ENCODE data around the gene ATP6V0B.

ATP6V0B gene

DNA sequence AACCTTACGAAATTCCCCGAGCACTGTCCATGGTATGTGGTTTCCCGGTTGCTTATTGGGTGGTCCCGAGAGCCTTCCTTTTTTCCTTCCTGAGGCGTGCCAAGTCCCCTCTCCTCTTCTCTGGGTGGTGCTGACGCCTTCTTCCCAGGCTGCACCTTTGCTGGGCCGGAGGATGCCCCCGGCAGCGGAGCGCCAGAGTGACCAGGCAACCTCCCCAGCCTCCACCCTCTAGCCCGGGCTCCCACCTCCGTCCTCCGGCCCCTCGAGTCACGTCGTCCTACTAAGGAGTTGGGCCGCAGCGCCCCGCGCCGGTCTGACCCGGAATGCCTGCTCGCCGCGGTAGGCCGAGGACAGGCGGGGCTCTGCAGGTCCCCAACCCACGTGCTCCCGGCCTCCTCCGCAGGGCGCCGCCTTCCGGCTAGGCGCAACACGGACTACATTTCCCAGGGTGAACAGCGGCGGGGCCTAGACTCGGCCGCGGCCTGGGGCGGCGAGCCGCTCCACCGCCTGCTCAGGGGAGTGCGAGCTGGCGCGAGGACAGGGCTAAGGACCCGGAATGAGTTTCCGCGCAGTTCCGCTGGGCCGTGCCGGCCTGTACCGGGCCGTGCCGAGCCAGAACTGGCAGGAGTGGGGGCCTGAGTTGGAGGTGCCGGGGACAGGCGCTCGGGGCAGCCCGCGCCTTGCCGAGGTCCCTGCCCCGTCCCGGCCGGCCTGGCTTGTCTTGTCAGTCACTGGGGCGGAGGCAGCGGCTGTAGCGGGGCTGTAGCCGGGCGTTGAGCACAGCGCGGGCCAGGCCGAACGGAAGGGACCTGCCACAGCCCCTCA, 28.3 kb upstream of the ATP6V0B start, which contains the start of gene IPO13:
IPO13 (plus strand) TSS at position 715 of the 825 bp plus-strand sequence. CDS start 651 bp downstream, outside the sequence.
- peak; percentile 90 for DNase-seq

DNA sequence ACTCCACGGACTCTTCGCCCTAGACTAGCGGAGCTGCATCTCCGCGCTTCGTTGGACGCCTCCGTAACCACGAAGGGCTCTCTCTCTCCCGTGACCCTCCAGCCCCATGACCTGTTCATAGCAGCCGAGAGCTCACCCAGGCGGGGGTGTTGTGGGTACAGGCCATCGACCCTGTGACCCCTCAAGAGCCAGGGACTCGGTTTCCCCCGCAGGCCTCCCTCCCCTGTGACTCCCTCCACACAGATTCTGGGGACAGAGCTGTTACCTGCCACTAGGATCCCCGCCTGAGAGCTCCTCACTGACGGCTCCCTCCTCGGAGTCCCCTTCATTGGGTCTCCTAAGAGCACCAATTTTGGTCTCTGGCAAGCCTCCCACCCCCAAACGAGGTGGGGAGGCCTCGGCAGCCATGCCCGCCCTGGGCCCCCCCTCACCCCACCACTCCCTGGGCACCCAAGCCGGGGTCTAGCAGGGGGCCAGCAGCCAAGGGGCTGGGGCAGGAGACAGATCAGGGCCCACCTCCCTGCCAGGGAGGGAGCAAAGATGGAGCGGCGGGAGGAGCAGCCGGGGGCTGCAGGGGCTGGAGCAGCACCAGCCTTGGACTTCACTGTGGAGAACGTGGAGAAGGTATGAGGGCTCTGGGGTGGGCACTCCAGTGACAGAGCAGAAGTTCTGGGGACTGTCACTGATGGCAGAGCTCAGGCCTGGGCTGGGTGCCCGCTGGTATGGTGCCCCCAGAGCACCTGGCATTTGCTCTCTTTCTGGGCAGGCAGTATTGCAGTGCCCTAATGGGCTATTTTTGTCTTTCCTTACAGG, 27.5 kb upstream of the ATP6V0B start:
- no peak for DNase-seq

DNA sequence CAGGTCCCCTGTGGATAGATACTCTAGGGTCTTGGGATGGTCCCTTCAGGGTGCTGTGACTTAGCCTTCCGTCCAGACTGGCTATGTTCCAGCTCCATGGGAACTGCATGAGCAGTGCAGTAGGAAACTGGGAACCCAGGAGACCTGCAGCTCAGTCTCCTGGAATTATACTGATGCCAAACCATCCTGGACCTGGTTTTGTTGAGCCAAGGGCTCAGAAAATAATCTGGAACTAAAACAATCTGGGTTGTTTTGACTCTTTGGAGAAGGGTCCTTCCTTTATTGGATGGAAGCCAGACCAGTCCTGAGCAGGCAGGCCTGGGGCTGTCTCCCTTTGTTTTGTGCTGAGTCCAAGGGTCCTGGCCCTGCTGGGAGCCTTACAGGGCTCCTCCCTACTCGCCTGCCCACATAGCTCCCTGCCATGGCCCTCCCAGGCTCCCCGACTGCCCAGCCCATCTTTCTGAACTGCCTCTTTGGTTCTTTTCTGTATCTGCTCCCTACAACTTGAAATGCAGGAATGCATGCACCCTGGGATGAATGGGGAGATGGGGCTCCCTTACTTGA, 26.8 kb upstream of the ATP6V0B start:
- DNase-seq, result no peak

DNA sequence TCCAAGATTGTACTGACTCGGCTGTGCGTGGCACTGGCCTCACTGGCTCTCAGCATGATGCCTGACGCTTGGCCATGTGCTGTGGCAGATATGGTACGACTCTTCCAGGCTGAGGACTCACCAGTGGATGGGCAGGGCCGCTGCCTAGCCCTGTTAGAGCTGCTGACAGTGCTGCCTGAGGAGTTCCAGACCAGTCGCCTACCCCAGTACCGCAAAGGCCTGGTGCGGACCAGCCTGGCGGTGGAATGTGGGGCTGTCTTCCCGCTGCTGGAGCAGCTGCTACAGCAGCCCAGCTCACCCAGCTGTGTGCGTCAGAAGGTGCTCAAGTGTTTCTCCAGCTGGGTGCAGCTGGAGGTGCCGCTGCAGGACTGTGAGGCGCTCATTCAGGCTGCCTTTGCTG, 25.1 kb upstream of the ATP6V0B start:
- DNase-seq, result no peak

DNA sequence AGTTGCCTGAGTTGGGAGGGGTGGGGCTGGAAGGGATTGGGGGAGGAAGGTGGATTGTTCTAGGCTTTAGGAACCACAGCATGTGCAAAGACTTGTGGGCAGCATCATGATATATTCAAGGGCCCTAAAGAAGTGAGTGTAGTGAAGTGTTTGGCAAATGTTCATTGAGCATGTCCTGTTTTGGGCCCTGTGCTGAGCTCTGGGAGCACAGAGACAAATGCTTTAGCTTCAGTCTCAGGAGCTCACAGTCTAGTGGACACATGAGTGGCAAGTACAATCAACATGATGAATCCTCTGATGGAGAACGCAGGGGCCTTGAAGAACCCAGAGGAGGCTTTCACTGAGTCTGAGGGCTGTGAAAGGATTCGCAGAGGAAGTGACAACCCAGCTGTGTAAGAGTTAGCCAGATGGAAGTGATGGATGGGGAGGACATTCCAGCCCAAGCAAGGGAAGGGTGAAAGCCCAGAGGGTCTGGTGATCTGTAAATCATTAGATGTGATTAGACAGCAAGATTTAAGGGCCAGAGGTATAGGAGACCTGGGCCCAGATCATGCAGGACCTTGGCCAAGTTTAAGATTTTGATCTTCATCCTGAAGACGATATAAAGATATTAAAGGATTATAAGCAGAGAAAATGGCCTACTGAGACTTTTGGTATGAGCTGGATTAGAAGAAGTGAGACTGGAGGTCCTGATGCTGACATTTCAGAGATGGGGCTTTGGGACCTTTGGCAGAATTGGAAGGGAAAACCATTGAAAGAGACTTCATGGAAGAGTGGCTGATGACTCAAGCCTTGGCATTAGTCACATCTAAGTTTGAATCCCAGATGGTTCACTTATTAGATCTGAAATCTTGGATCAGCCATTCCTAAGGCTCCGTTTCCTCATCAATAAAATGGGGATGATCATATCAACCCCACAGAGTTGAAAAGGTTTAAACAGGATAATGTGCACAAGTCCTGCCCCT, 23.5 kb upstream of the ATP6V0B start:
- DNase-seq, result no peak

DNA sequence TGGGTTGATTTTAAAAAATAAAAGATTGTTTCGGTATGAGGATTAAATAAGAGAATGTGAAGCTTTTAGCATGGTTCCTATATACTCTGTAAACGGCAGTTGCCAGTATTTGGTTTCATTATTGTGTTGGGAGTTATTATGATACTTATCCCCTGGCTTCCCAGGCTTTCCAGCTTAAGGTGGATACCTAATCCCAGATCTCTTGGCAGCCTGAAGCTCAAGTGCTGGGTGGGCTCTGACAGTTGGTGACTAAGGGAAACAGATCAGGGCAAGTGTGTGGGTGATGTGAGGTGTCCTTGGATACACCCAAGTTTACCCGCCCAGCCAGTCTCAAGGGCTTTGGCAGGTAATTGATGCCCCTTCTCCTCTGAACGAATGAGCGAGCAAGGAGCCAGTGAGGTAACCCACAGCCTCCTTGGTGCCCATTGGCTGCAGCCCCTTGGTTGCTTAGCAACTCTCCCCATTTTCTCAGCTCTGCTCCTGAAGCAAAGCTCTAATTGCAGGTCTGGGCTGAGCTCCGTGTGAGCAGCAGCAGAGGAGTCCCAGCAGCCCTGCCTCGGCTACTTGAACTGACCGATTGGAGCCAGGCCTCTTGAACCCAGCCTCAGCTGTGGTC, 21.9 kb upstream of the ATP6V0B start:
- peak; percentile 47 for DNase-seq

DNA sequence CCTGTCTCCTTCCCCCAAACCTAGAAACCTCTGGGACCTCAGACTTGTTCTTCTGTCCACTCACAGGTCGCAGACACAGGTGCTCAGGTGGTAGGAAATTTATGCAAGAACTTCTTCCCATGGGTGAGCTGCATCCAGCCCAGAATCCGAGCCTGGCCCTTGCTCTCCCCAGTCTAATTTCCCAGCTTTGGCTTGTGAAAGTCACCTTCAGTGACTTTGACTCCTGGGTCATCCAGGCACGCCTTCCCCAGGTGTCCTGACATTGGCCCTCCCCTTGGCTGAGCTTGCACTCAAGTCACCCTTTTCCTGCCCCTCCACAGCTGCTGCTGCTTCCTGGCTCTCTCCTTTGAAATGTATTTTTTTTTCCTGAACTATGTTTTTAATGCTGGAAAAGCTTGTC, 21.4 kb upstream of the ATP6V0B start:
- DNase-seq, result no peak

DNA sequence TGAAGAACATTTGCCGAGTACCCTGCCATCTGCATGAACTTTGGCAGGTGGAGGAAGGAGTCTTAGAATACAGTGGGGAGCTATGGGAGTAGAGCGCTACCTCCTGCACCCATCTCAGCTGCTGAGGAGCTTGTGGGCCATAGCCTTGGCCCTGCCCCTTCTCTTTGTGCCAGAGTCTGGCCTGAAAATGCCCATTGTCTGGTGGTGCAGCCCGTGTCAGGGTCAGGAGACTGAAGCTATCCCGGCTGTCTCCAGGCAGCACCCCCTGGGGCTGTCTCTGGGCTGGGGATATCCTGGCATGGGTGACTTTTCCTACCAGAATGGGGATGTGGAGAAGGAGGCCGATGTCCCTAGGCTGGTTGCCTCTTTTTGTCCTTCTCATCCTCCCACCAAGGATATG, 20.7 kb upstream of the ATP6V0B start:
- no peak for DNase-seq

DNA sequence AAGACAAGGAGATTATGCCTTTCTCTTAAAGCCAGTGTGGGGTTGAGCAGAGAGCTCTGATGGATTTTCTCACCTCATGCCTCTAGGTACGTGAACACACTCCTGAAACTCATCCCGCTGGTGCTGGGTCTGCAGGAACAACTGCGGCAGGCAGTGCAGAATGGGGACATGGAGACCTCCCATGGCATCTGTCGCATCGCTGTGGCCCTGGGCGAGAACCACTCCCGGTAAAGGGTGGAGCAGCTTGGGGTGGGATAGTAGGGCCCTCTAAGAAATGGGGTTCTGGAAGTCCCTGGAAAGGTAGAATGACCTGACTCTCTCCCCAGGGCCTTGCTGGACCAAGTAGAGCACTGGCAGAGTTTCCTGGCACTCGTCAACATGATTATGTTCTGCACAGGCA, 18.5 kb upstream of the ATP6V0B start:
- DNase-seq, result no peak

DNA sequence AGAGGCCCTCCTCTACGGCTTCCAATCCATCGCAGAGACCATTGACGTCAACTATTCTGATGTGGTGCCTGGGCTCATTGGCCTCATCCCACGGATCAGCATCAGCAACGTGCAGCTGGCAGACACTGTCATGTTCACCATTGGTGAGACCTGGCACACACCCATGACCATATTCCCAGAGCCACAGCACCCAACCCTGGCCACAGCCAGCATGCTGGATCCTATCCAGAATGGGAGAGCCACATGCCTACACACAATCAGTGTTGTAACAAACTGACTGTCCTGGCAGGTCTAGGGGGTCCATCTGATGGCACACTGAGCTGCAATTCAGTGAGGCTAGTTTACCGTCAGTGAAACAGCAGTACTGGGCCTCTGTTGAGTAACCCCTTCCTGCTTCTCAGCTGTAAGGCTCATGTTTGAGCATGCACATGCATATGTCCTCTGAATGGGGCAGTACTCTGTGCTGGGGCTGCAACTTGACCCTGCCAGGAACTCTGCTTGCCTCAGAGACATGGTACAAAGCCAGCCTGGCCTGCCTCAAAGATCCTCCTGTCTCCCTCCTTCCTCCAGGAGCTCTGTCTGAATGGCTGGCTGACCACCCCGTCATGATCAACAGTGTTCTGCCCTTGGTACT, 17.2 kb upstream of the ATP6V0B start:
- no peak for DNase-seq

DNA sequence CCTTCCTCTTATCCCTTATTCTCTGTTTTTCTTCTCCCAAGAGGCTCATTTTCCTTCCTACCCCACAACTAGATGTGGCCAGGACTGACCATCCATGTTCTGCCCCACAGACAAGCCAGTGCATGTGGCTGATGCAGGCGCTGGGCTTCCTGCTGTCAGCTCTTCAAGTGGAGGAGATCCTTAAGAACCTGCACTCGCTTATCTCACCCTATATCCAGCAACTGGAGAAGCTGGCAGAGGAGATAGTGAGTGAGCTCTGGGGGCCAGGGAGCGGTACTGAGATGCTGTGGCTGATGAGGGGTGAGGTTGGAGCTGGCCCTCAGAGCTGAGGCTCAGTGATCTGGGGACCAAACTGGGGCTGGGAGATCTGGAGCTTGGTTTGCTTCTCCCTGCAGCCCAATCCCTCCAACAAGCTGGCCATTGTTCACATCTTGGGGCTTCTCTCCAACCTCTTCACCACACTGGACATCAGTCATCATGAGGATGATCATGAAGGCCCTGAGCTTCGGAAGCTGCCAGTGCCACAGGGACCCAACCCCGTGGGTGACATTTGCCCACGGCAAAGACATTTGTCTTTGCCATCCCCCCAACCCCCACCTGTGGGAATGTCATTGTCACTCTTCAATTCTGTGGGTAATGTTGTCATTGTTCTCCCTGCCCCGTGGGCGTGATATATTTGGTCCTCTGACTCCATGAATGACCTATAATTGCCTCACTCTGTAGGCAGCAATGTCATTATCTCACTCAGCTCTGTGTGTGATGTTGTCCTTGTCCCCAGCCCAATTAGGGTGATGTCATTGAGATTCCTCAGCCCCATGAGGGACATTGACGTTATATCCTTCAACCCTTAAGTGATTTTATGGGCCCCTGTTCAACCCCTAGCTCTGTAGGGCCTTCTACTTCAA, 16.2 kb upstream of the ATP6V0B start:
- no peak for DNase-seq

DNA sequence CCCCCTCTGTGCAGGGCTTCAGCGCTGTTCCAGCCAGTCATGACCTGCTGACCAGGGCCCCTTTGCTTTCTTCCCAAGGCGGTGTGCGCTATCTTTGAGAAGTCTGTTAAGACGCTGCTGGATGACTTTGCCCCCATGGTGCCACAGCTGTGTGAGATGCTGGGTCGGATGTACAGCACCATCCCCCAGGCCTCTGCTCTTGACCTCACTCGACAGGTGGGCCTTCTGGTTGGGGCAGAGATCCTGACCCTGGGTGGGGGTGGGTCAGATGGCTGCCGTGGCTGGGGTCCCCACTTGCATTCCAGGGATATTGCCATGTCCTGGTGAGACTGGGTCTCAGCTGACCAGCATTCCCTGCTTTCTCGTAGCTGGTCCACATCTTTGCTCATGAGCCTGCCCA, 14.0 kb upstream of the ATP6V0B start:
- no peak for DNase-seq

DNA sequence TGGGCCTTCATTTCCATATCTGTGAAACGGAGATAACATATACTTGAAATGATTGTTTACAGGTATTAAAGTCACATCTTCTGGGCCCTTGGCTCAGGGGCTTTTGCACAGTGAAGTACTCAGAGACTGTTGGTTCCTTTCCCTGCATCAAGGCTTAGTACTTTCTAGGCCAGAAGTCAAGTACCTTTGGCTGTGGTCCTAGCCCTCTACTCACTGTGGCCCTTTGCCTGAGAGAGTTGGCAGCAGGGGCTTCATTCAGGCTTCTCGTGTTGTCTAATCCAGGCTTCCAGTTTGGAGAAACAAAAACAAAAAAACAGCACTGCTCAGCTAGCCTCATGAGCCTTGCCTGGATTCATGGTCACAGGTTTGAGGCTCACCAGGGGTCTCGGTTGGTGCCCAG, 13.1 kb upstream of the ATP6V0B start:
- DNase-seq, result no peak

DNA sequence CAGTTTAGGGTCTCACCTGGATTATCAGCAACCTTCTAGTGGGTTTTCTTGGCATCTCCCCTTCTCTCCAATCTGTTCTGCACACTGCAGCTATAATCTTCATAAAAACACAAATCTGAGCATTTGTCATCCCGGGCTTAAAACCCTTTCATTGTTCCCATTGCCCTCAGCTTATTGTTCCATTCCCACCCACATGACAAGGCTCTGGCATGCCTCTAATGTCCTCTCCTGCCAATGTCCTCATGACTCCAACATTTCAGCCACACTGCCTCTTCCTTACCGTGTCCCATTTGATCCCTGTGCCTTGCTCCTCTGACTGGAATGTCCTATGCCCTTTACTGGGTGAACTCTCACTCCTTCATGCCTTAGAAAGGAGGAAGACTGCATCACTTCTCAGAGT, 12.4 kb upstream of the ATP6V0B start:
- DNase-seq, result no peak

DNA sequence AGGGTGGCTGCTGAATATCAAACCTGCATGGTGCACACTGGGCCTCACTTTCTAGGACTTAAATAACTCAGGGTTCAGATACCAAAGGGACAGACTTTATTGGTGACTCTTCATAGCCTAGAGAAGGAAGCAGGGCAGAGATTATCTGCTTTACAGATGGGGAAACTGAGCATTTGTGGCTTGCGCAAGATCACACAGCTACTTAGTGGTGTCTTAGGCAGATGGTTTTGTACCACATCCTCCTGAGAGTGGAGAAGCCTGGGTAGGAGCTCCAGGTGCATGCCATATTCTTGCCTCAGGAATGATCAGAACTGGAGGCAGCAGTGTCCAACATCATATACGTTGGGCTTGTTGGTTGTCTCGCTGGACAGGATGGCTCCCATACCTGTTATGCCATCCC, 11.8 kb upstream of the ATP6V0B start:
- no peak for DNase-seq

DNA sequence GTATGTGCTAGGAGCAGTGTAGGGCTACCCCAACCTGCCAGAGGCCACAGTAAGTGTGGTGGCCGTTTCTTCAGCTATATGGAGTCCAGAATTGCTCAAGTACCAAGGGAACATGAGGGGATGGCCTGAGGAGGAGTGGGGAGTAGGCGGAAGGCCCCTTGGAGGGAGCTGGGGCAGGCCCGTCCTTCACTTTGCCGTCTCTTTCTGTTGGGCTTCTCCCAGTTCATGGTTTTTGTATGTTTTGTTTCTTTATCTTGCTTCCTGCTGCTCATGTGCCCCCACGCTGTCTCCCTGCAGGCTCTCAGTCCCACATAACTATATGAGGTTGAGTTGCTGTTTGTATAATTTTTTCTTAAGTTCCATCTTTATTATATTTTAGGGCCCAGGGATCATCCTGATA, 10.9 kb upstream of the ATP6V0B start:
- DNase-seq, result no peak

DNA sequence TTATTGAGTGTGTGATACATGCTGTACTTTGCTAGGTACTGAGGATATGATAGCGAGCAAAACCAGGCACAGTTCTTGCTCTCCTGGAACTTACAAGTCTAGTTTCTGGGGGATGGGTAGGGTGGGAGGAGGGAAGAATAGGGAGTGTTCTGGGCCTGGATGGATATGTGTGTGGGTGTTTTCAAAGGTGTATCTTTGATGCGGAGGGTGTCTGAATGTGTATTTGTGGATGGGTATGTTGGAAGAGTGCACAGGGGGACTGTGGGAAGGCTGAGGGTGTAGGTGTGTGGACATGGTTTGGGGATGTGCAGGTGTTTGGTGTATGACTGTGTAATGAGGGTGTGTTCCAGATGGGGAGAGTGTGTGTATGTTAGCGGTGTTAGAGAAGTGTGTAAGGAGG, 9.4 kb upstream of the ATP6V0B start:
- DNase-seq, result no peak

DNA sequence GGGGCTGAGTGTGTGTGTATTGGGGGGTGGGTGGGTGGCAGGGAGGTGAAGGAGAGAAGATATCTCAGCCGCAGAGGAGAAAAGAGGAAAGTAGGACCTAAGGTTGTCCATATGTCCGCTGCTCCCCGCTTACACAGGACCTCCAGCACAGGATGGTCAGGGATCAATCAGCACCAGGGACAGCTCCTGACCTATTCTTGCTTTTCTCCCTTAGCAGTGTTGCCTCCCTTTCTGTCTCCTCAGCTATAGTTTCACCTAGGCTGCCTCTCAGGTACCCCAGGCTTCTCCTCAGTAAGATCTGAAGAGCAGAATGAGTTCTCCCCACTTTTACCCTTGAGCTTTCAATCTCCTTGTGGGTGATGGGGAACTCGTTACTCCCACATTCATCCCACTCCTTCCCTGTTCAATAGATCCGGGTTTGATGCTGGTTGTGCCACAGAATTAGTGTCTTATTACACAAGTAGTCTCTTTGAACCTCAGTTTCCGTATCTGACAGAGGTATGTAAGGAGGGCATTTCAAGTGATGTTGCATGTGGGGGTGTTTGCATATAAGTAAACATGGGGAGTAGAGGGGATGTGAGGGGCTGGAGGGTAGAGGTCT, 6.3 kb upstream of the ATP6V0B start:
- DNase-seq, result no peak

DNA sequence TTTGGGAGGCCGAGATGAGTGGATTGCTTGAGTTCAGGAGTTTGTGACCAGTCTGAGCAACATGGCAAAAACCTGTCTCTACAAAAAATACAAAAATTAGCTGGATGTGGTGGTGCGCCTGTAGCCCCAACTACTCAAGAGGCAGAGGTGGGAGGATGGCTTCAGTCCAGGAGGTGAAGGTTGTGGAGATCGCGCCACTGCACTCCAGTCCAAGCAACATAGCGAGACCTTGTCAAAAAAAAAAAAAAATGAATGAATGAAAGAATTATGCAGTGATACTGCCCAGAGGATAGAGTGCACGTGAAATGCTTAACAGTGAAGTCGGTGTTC, 5.4 kb upstream of the ATP6V0B start:
- no peak for DNase-seq

DNA sequence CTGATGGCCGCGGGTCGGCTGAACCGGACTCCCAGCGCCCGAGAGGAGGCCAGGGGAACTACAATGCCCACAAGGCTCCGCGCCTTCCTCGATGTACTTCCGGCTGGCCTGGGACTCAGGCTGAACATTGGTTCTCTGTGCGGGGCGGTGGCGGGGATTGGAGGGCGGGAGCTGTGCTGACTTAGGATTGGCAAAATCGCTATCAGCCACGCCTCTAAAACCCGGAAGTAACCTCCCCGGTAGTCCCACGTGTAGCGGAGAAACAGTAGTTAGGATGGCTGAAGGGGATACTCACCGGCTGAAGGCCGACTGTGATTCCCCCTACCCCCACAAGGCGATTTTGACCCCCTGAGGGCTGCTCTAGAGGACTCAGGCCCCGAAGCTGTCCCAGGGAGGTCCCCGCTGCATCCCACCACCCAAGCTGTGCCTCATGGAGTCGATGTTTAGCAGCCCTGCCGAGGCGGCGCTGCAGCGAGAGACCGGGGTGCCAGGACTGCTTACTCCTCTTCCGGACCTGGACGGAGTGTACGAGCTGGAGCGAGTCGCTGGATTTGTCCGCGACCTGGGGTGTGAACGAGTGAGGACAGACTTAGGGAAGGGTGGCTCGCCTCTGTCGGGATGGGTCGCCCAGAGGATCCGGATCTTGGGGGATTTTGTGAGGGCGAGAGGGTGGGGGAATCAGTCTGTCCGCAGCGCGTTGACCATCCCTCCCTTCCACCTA, 4.9 kb upstream of the ATP6V0B start, which contains the start of gene DPH2:
DPH2 (plus strand) TSS at position 265 of the 721 bp plus-strand sequence; CDS start at position 431, 166 bp downstream.
- peak; percentile 95 for DNase-seq
